DND-41 (cell line): ENCODE measurements around the gene DLG1.

Source experiments
- EZH2 ChIP-seq: IDR thresholded peaks from 3 replicates; pipeline ENCODE4 v1.6.1; 2012; ENCODE audit warnings: borderline replicate concordance, low read depth, mild to moderate bottlenecking, moderate library complexity, low read length, inconsistent platforms; ENCODE audit not compliant: severe bottlenecking
- TF ChIP-seq, protein P1 (sequence below): IDR thresholded peaks from 2 replicates; pipeline ENCODE4 v1.5.1; 2012; ENCODE audit warnings: borderline replicate concordance, low read length, moderate library complexity, mild to moderate bottlenecking; ENCODE audit not compliant: poor library complexity, severe bottlenecking; ENCODE audit errors: extremely low read depth

DNA sequence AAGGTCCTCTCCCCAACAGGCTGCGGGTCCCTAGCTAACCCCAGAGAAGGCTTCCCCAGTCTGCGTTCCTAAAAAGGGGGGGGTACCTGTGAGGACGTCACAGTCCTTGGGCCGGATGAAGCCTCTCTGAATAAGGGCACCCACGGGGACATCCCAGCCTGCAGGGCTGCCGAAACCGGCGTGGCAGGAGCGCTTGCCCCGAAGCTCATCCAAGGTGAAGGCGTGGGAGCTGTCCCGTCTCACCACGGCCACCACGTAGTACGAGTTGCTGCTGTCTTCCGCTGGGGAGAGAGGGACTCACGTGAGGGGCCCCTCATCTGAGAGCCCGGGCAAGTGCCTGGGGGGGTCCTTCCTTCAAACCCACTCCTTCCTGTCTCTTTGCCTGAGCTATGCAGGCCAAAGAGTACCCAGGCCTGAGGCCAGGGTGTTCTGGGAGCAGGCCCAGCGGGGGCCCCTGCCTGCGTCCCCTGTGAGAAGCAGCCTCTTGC lies 288.8 kb downstream of the DLG1 start:
- TF ChIP-seq, protein P1, sequence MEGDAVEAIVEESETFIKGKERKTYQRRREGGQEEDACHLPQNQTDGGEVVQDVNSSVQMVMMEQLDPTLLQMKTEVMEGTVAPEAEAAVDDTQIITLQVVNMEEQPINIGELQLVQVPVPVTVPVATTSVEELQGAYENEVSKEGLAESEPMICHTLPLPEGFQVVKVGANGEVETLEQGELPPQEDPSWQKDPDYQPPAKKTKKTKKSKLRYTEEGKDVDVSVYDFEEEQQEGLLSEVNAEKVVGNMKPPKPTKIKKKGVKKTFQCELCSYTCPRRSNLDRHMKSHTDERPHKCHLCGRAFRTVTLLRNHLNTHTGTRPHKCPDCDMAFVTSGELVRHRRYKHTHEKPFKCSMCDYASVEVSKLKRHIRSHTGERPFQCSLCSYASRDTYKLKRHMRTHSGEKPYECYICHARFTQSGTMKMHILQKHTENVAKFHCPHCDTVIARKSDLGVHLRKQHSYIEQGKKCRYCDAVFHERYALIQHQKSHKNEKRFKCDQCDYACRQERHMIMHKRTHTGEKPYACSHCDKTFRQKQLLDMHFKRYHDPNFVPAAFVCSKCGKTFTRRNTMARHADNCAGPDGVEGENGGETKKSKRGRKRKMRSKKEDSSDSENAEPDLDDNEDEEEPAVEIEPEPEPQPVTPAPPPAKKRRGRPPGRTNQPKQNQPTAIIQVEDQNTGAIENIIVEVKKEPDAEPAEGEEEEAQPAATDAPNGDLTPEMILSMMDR, result no peak
- TF ChIP-seq EZH2, result no peak
